ENCODE results near the gene KMT2C.

KMT2C gene

GRCh38 chr7:152162287-152162686, 273.5 kb downstream of the KMT2C start:
- Mint-ChIP-seq H3K36me3 (ENCODE audit: low read depth) (peaks cover 42% of the 10 kb centered on the region), H3K27ac (no peak overlapping the region), H3K4me3 (no peak overlapping the region)

GRCh38 chr7:152161171-152161570, 274.6 kb downstream of the KMT2C start:
- H3K9me3 Mint-ChIP-seq: no peaks in the 10 kb centered on the region
- H3K27ac Mint-ChIP-seq: no peak overlapping the region
- H3K4me3 Mint-ChIP-seq: no peak overlapping the region
- no peaks in the 10 kb centered on the region for H3K27me3 Mint-ChIP-seq (ENCODE audit: low read depth)
- peaks cover 40% of the 10 kb centered on the region for H3K36me3 Mint-ChIP-seq (ENCODE audit: low read depth)
- peaks cover 4% of the 10 kb centered on the region for H3K4me1 Mint-ChIP-seq (ENCODE audit: low read depth)

More at GRCh38 chr7:152162287-152162686, 273.5 kb downstream of the KMT2C start:
- Mint-ChIP-seq H3K4me1 (ENCODE audit: low read depth) (peaks cover 4% of the 10 kb centered on the region), H3K9me3 (no peaks in the 10 kb centered on the region), H3K27me3 (ENCODE audit: low read depth) (no peaks in the 10 kb centered on the region)

GRCh38 chr7:152158801-152159587, 276.8 kb downstream of the KMT2C start:
- H3K4me1 Mint-ChIP-seq (ENCODE audit: low read depth): peaks cover 4% of the 10 kb centered on the region
- no peak overlapping the region for H3K4me3 Mint-ChIP-seq
- peaks cover 40% of the 10 kb centered on the region for H3K36me3 Mint-ChIP-seq (ENCODE audit: low read depth)
- H3K27me3 Mint-ChIP-seq (ENCODE audit: low read depth): no peaks in the 10 kb centered on the region
- no peaks in the 10 kb centered on the region for H3K9me3 Mint-ChIP-seq
- H3K27ac Mint-ChIP-seq: peak overlapping the region; percentile 23

- H3K36me3 Mint-ChIP-seq (ENCODE audit: low read depth): peaks cover 38% of the 10 kb centered on the region
- H3K4me1 Mint-ChIP-seq (ENCODE audit: low read depth): peaks cover 3% of the 10 kb centered on the region
- H3K27me3 Mint-ChIP-seq (ENCODE audit: low read depth): no peaks in the 10 kb centered on the region
- H3K27ac Mint-ChIP-seq: no peak overlapping the region
- no peaks in the 10 kb centered on the region for H3K9me3 Mint-ChIP-seq
- H3K4me3 Mint-ChIP-seq: no peak overlapping the region
Measured at GRCh38 chr7:152152267-152152666, 283.5 kb downstream of the KMT2C start.

- Mint-ChIP-seq H3K36me3 (ENCODE audit: low read depth) (peaks cover 42% of the 10 kb centered on the region), H3K4me1 (ENCODE audit: low read depth) (peaks cover 22% of the 10 kb centered on the region), H3K9me3 (no peaks in the 10 kb centered on the region), H3K4me3 (no peak overlapping the region), H3K27ac (no peak overlapping the region), H3K27me3 (ENCODE audit: low read depth) (no peaks in the 10 kb centered on the region)
Measured at GRCh38 chr7:152149363-152149762, 286.4 kb downstream of the KMT2C start.

GRCh38 chr7:152148706-152149105, 287.1 kb downstream of the KMT2C start:
- no peaks in the 10 kb centered on the region for H3K27me3 Mint-ChIP-seq (ENCODE audit: low read depth)
- H3K27ac Mint-ChIP-seq: no peak overlapping the region
- H3K4me1 Mint-ChIP-seq (ENCODE audit: low read depth): peaks cover 26% of the 10 kb centered on the region
- H3K9me3 Mint-ChIP-seq: no peaks in the 10 kb centered on the region
- H3K4me3 Mint-ChIP-seq: no peak overlapping the region
- peaks cover 40% of the 10 kb centered on the region for H3K36me3 Mint-ChIP-seq (ENCODE audit: low read depth)

GRCh38 chr7:152145853-152146466, 289.8 kb downstream of the KMT2C start:
- Mint-ChIP-seq H3K4me3 (no peak overlapping the region), H3K9me3 (no peaks in the 10 kb centered on the region), H3K27ac (peak overlapping the region; percentile 87), H3K36me3 (ENCODE audit: low read depth) (peaks cover 39% of the 10 kb centered on the region), H3K27me3 (ENCODE audit: low read depth) (no peaks in the 10 kb centered on the region), H3K4me1 (ENCODE audit: low read depth) (peaks cover 33% of the 10 kb centered on the region)

- Mint-ChIP-seq H3K27me3 (ENCODE audit: low read depth) (no peaks in the 10 kb centered on the region), H3K27ac (peak overlapping the region; percentile 87), H3K4me1 (ENCODE audit: low read depth) (peaks cover 33% of the 10 kb centered on the region), H3K9me3 (no peaks in the 10 kb centered on the region), H3K36me3 (ENCODE audit: low read depth) (peaks cover 40% of the 10 kb centered on the region), H3K4me3 (peak overlapping the region; percentile 41)
Measured at GRCh38 chr7:152144557-152145245, 291.1 kb downstream of the KMT2C start.

- Mint-ChIP-seq H3K4me1 (ENCODE audit: low read depth) (peaks cover 33% of the 10 kb centered on the region), H3K36me3 (ENCODE audit: low read depth) (peaks cover 38% of the 10 kb centered on the region), H3K27me3 (ENCODE audit: low read depth) (no peaks in the 10 kb centered on the region), H3K4me3 (peak overlapping the region; percentile 21), H3K9me3 (no peaks in the 10 kb centered on the region), H3K27ac (peak overlapping the region; percentile 81)
Measured at GRCh38 chr7:152142976-152143595, 292.7 kb downstream of the KMT2C start.

GRCh38 chr7:152140560-152140959, 295.2 kb downstream of the KMT2C start:
- H3K9me3 Mint-ChIP-seq: no peaks in the 10 kb centered on the region
- H3K4me1 Mint-ChIP-seq (ENCODE audit: low read depth): peaks cover 25% of the 10 kb centered on the region
- H3K27ac Mint-ChIP-seq: no peak overlapping the region
- H3K36me3 Mint-ChIP-seq (ENCODE audit: low read depth): peaks cover 40% of the 10 kb centered on the region
- no peak overlapping the region for H3K4me3 Mint-ChIP-seq
- H3K27me3 Mint-ChIP-seq (ENCODE audit: low read depth): no peaks in the 10 kb centered on the region

- Mint-ChIP-seq H3K36me3 (ENCODE audit: low read depth) (peaks cover 38% of the 10 kb centered on the region), H3K4me1 (ENCODE audit: low read depth) (peaks cover 20% of the 10 kb centered on the region)
Measured at GRCh38 chr7:152140067-152140466, 295.7 kb downstream of the KMT2C start.

GRCh38 chr7:152137476-152138025, 298.3 kb downstream of the KMT2C start:
- H3K9me3 Mint-ChIP-seq: no peaks in the 10 kb centered on the region
- H3K27ac Mint-ChIP-seq: no peak overlapping the region
- H3K27me3 Mint-ChIP-seq (ENCODE audit: low read depth): no peaks in the 10 kb centered on the region
- no peak overlapping the region for H3K4me3 Mint-ChIP-seq
- no peaks in the 10 kb centered on the region for H3K4me1 Mint-ChIP-seq (ENCODE audit: low read depth)
- H3K36me3 Mint-ChIP-seq (ENCODE audit: low read depth): peaks cover 29% of the 10 kb centered on the region

More at GRCh38 chr7:152140067-152140466, 295.7 kb downstream of the KMT2C start:
- H3K4me3 Mint-ChIP-seq: no peak overlapping the region
- H3K27me3 Mint-ChIP-seq (ENCODE audit: low read depth): no peaks in the 10 kb centered on the region
- H3K27ac Mint-ChIP-seq: no peak overlapping the region
- no peaks in the 10 kb centered on the region for H3K9me3 Mint-ChIP-seq

- peaks cover 29% of the 10 kb centered on the region for H3K36me3 Mint-ChIP-seq (ENCODE audit: low read depth)
- H3K4me1 Mint-ChIP-seq (ENCODE audit: low read depth): no peaks in the 10 kb centered on the region
- H3K9me3 Mint-ChIP-seq: no peaks in the 10 kb centered on the region
- no peaks in the 10 kb centered on the region for H3K27me3 Mint-ChIP-seq (ENCODE audit: low read depth)
- H3K27ac Mint-ChIP-seq: no peak overlapping the region
- H3K4me3 Mint-ChIP-seq: no peak overlapping the region
Measured at GRCh38 chr7:152136686-152137085, 299.1 kb downstream of the KMT2C start.

GRCh38 chr7:152133804-152134203, 302.0 kb downstream of the KMT2C start:
- H3K27ac Mint-ChIP-seq: peak overlapping the region; percentile 43
- no peak overlapping the region for H3K4me3 Mint-ChIP-seq
- H3K9me3 Mint-ChIP-seq: no peaks in the 10 kb centered on the region
- peaks cover 26% of the 10 kb centered on the region for H3K36me3 Mint-ChIP-seq (ENCODE audit: low read depth)
- no peaks in the 10 kb centered on the region for H3K4me1 Mint-ChIP-seq (ENCODE audit: low read depth)
- H3K27me3 Mint-ChIP-seq (ENCODE audit: low read depth): no peaks in the 10 kb centered on the region
